Dendritic cell treated with granulocyte-macrophage colony-stimulating factor and Interleukin-4, amounts not matched to agents 40 ng/mL and 50 ng/mL, for 4 days (primary cell): ENCODE results near the gene PGBD1.

Experiments
- H3K27ac Mint-ChIP-seq: one replicate; pipeline ENCODE4 v1.8.0; 2022; ENCODE audit warnings: mild to moderate bottlenecking, mixed read lengths
- H3K27me3 Mint-ChIP-seq: one replicate; pipeline ENCODE4 v1.8.0; 2022; ENCODE audit warnings: mild to moderate bottlenecking, mixed read lengths
- H3K36me3 Mint-ChIP-seq: one replicate; pipeline ENCODE4 v1.8.0; 2022; ENCODE audit warnings: low read depth, mixed read lengths
- H3K4me1 Mint-ChIP-seq: one replicate; pipeline ENCODE4 v1.8.0; 2022; ENCODE audit warnings: low read depth, mixed read lengths
- H3K4me3 Mint-ChIP-seq: one replicate; pipeline ENCODE4 v1.8.0; 2022; ENCODE audit warnings: mild to moderate bottlenecking, moderate library complexity, mixed read lengths
- H3K9me3 Mint-ChIP-seq: one replicate; pipeline ENCODE4 v1.8.0; 2022; ENCODE audit warnings: mixed read lengths
- intact Hi-C: fragments of 100-400 bp; cut with micrococcal nuclease; formaldehyde crosslinking; loops from one replicate; pipeline ENCODE4 v1.15.0; 2022

PGBD1 gene

DNA sequence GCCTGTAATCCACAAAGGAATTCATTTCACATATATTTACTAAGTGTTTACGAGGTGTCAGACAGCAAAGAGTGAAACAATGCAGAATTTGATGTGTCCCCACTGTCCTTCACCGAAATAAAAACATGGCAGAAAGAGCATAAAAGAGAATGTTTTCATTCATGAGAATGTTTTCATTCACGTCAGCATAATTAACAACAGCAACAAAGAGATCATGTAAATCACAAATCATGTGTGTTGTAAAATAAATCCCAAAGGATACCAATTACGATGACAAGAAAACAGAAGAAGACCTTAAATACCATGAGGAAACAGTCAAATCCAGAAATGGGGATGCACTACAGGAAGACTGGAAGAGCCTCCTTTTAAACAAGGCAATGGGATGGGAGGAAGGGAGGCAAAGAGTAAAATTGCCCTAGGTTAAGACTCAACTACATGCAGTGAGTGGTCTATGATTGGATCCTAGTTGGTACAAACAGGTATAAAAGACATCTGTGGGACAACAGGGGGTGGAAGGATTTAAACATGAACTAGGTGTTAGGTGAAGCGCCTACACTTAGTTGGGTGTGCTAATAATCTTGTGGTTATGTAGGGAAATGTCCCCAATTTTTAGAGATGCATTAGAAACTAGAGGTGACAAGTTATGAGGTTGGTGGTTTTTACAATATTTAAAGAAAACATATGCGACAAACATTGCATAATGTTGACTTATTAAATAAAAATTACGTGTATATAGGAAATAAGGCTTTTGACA lies 53.1 kb downstream of the PGBD1 start:
- intact Hi-C loops = loop anchor here (1.0 to 5.0 kb wide), 3 partner anchors 16 to 198 kb away; partner anchors contain the start of gene ZSCAN26
- peaks cover 2% of the 10 kb centered on the region for H3K27me3 Mint-ChIP-seq
- peaks cover under 1% of the 10 kb centered on the region for H3K36me3 Mint-ChIP-seq
- peaks cover 17% of the 10 kb centered on the region for H3K9me3 Mint-ChIP-seq
- no peak overlapping the region for H3K4me3 Mint-ChIP-seq
- H3K27ac Mint-ChIP-seq = no peak overlapping the region
- H3K4me1 Mint-ChIP-seq = peaks cover 25% of the 10 kb centered on the region

DNA sequence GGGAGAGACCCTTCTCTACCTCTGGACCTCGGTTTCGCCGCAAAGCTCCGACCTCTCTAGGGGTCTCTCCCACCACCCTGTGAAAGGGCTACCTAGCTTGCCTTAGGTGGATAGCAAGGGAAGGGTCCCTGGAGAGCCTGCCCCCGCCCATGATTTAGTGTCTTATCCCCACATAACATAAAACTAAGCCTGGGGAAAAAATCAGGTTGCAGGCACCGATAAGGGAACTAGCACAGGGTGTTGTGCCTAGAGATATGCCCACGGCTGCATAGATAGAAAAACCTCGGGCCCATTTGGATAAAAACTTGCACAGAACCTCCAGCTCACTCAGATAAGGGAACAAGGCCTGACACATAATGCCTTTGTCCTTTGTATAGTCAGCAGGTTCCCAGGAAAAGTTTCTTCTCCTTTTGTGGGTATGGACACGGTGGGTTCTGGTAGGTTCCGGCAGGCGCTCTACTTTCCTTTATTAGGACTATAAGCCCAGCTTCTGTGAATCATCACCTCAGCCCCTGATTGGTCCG lies 53.7 kb downstream of the PGBD1 start:
- no peak overlapping the region for H3K27ac Mint-ChIP-seq
- H3K4me3 Mint-ChIP-seq = no peak overlapping the region
- H3K27me3 Mint-ChIP-seq = peaks cover 2% of the 10 kb centered on the region
- intact Hi-C loops = loop anchor here (1.0 to 5.0 kb wide), 3 partner anchors 16 to 199 kb away; partner anchors contain the start of gene ZSCAN26
- no peaks in the 10 kb centered on the region for H3K36me3 Mint-ChIP-seq
- H3K4me1 Mint-ChIP-seq = peaks cover 25% of the 10 kb centered on the region
- peaks cover 20% of the 10 kb centered on the region for H3K9me3 Mint-ChIP-seq

DNA sequence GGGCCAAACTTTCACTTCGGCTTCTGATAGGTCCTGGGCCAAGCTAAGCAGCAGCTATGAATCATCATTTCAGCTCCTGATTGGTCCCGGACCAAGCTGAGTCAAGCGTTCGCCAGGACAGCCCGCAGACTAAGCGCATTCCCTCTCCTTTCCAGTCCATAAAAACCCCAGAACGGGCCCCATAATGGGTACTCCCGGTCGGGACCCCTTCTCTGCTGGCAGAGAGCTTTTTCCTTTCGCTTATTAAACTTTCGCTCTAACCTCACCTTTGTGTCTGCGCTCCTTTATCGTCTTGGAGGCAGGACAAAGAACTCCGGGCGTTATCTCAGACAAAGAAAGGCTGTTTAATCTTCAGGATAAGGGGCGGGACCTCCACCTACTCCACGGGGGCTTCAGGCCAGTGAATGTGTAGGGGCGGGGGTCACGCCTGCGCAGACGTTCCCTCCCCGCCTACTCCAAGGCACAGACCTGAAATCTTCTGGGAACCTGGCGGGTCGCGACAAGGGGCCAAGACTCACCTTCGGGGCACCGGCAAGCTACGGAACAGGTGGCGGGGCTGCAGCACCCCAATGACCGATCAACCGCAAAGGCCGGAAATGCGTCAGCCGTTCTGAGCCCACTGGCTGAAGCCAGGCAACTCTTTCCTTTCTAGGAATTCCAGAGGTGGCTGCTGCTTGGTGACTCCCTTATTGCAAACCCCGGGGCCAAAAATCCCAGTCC lies 54.4 kb downstream of the PGBD1 start, which contains the start of gene ZSCAN31:
Gene ZSCAN31 (minus strand): TSS at position 585 of the 720 bp plus-strand sequence. CDS start 6,465 bp downstream, outside the sequence.
- no peaks in the 10 kb centered on the region for H3K36me3 Mint-ChIP-seq
- H3K4me1 Mint-ChIP-seq = peaks cover 25% of the 10 kb centered on the region
- H3K4me3 Mint-ChIP-seq = no peak within 1 kb of the TSS
- intact Hi-C loops = loop anchor here (1.0 to 5.0 kb wide), 4 partner anchors 15 to 255 kb away; partner anchors contain the start of genes ZNF165 and ZSCAN26
- H3K9me3 Mint-ChIP-seq = peaks cover 26% of the 10 kb centered on the region
- peaks cover 2% of the 10 kb centered on the region for H3K27me3 Mint-ChIP-seq
- H3K27ac Mint-ChIP-seq = no peak within 1 kb of the TSS

DNA sequence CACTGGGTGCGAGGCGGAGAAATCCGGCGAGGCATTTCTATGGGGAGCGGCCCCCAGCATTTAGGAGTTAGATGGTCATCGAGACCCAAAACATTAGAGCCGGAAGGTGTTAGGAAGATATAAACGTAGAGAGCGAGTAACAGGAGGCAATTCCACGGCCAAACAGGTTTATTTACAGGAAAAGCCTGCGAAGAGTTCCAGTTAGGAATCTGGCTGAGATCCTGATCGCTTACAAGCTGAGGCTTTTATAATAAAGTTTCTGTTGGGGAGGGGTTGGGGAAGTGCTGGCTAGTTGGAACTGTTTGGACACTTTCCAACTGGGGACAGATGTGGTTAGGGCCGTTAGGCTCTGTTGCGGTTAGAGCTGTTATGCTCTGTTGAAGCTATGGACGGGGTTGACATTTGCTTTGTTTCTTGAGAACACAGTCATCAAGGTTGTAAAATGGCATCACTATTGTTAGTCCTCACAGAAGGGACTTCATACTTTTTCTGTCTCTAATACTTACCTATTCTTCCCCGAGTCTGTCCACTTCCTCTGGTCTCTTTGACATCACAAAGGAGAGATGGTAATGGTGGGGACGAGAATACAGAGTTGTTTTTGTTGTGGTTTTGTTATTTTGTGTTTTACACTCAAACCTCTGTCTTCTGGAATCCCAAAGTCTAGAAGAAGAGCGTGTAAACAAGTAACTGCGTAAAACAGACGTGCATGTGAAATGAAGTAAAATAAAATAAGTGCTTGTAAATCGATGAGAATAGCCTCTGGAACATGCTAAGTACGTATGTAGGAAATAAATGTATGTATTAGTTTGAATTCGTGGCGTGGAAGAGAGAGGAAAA lies 55.1 kb downstream of the PGBD1 start:
- Mint-ChIP-seq H3K27ac (no peak overlapping the region), H3K4me3 (no peak overlapping the region), H3K27me3 (peaks cover 2% of the 10 kb centered on the region), H3K36me3 (no peaks in the 10 kb centered on the region), H3K4me1 (peaks cover 25% of the 10 kb centered on the region), H3K9me3 (peaks cover 34% of the 10 kb centered on the region)
- intact Hi-C loops = loop anchor here (1.0 to 5.0 kb wide), 2 partner anchors 69 to 256 kb away; partner anchors contain the start of genes ZNF165 and ZSCAN26

DNA sequence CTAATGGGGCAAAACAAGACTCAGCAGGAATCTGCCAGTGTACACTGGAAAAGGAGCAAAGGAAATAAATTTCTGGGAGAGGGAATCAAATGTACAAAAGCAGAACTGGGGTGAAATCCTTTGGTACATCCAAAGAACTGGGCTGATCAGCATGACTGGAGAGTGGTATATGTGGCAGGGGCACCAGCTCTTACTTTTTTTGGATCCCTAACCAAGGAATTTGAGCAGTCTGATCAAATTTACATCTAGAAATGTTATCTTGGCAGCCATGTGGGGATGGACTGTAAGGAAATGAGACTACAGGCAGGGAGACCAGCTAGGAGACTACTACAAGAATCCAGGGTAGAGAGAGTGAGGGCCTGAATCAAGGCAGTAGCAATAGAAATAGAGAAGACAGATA lies 55.7 kb downstream of the PGBD1 start:
- Mint-ChIP-seq H3K27ac (no peak overlapping the region), H3K27me3 (peaks cover 2% of the 10 kb centered on the region), H3K9me3 (peaks cover 35% of the 10 kb centered on the region), H3K36me3 (no peaks in the 10 kb centered on the region), H3K4me1 (peaks cover 25% of the 10 kb centered on the region), H3K4me3 (no peak overlapping the region)
- intact Hi-C loops = loop anchor here (5.0 kb wide), 1 partner anchor 70 kb away; the partner anchor contains the start of gene ZSCAN26

DNA sequence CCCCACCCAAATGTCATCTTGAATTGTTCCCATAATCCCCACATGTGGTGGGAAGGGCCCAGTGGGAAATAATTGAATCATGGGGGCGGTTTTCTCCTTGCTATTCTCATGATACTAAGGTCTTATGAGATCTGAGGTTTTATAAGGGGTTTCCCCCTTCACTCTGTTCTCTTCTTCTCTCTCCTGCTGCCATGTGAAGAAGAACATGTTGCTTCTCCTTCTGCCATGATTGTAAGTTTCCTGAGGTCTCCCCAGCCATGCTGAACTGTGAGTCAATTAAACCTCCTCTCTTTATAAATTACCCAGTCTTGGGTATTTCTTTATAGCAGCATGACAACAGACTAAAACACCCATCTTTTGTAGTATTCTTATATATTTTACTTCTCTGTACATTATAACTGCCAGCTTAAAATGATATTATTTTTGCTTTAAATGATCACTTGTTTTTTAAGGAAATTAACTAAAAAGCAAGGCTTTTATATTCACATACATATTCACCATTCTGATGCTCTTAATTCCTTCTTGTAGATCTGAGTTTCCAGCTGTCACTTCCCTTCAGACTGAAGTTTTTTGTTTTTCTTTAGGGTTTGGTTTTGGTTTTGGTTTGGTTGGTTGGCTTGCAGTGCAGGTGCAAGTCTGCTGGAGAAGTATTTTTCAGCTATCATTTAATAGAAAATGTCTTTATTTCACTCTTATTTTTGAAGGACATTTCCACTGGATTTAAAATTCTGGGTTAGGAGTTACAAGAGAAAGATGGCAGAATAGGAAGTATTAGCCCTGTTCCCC lies 59.1 kb downstream of the PGBD1 start:
- intact Hi-C loops = no loop called here
- no peaks in the 10 kb centered on the region for H3K36me3 Mint-ChIP-seq
- no peak overlapping the region for H3K4me3 Mint-ChIP-seq
- peaks cover 20% of the 10 kb centered on the region for H3K9me3 Mint-ChIP-seq
- H3K27ac Mint-ChIP-seq = no peak overlapping the region
- no peaks in the 10 kb centered on the region for H3K4me1 Mint-ChIP-seq
- H3K27me3 Mint-ChIP-seq = no peaks in the 10 kb centered on the region

DNA sequence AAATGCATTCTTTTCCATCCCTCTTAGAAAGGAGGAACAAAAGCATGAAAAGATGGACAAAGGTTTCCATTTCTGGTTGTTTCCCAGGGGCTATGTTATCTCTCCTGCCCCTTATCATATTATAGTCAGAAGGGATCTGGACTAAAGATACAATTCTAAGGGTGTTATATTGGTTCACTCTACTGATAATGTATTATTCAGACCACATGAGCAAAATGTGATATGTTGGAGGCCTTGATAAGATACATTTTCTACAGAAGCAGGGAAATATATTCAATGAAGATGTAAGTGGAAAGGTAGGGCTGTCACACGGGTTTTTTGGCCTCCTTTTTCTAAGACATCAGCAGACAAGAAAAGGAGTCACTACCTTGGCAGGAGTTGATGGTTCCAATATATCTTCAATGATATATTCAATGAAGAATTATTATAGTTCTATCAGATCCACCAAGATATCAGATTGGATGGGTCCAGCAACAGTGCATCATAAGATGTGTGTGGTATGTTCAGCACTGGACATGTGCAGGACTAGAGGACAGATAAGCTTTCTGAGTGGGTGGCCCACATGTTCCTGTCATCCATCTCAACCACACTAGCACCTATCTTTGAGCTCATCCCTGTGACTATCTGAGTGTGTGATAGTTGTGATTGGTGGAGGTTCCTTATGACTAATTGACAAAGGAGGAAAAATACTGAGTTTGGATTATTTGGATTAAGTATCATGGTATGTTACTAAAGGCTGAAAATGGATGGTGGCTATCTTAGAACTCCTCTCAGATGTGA lies 62.7 kb downstream of the PGBD1 start:
- H3K27ac Mint-ChIP-seq = no peak overlapping the region
- H3K27me3 Mint-ChIP-seq = peaks cover 3% of the 10 kb centered on the region
- H3K4me1 Mint-ChIP-seq = no peaks in the 10 kb centered on the region
- no peak overlapping the region for H3K4me3 Mint-ChIP-seq
- peaks cover 20% of the 10 kb centered on the region for H3K9me3 Mint-ChIP-seq
- no peaks in the 10 kb centered on the region for H3K36me3 Mint-ChIP-seq
- intact Hi-C loops = no loop called here

DNA sequence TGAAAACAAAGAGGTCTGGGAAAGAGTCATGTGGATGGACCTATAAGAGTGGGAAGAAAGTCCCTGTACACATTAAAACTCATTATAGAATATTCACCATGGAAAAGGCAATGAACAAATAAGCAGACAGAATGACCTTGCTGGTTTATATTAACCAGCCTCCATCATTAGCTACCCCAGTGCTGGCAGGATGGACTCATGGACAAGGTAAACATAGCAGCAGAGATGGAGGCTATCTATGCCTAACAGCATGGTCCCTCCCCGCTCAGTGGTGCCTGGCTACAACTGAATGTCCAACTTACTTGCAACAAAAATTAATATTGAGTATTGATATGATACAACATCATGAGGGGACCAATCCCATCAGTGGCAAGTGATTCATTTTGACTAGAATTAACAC lies 63.8 kb downstream of the PGBD1 start:
- Mint-ChIP-seq H3K4me3 (no peak overlapping the region), H3K27ac (no peak overlapping the region), H3K9me3 (peaks cover 15% of the 10 kb centered on the region), H3K27me3 (peaks cover 3% of the 10 kb centered on the region), H3K4me1 (peaks cover 7% of the 10 kb centered on the region), H3K36me3 (peaks cover 9% of the 10 kb centered on the region)
- intact Hi-C loops = loop anchor here (5.0 kb wide), 1 partner anchor 63 kb away; the partner anchor contains the start of gene PGBD1

DNA sequence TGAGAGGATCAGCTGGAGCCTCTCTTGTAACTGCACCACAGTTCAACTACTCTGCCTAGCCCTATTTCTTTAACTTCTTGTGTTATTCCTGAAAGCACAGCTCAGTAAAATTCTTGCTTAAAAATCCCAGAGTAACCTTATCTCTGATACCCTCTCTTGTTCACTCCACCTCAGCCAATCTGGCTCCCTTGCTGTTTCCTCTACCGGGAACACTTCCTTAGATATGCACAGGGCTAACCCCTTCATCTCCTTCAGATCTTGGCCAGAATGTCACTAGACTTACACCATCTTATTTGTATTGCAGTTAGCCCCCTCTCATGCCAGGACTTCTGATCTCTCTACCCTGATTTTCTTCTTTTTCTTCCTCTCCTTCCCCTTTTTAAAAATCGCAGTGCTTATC lies 65.7 kb downstream of the PGBD1 start:
- intact Hi-C loops = loop anchor here (5.0 kb wide), 1 partner anchor 65 kb away; the partner anchor contains the start of gene PGBD1
- H3K4me1 Mint-ChIP-seq = peaks cover 23% of the 10 kb centered on the region
- no peak overlapping the region for H3K27ac Mint-ChIP-seq
- H3K9me3 Mint-ChIP-seq = no peaks in the 10 kb centered on the region
- H3K4me3 Mint-ChIP-seq = no peak overlapping the region
- peaks cover 3% of the 10 kb centered on the region for H3K27me3 Mint-ChIP-seq
- peaks cover 10% of the 10 kb centered on the region for H3K36me3 Mint-ChIP-seq

DNA sequence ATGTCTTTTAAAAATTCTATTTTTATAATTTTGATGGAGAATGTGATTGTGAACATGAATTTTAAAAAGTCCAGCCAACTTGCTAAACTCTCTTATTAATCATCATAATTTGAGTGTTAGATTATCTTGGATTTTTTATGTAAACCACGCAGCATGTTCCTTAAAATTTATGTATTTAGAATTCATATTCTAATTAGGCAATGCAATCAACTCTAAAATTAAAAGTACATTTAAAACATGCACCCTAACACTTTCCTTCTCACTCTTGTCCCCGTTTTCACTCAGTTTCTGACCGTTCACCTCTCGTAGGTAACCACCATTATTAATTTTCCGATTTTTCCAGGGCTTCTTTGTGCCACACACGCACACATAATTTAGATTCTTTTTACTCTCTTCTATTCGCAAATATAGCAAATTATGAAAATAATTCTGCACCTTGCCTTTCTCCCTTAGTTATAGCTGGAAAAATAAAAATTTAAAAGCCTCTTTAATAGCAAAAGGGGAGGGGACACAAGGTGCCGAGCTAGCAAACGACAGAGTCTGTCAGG lies 68.0 kb downstream of the PGBD1 start:
- peak overlapping the region; percentile 100 for H3K4me3 Mint-ChIP-seq
- H3K36me3 Mint-ChIP-seq = peaks cover 15% of the 10 kb centered on the region
- H3K27me3 Mint-ChIP-seq = peaks cover 3% of the 10 kb centered on the region
- H3K9me3 Mint-ChIP-seq = no peaks in the 10 kb centered on the region
- peak overlapping the region; percentile 100 for H3K27ac Mint-ChIP-seq
- intact Hi-C loops = loop anchor here (5.0 kb wide), 1 partner anchor 67 kb away; the partner anchor contains the start of gene PGBD1
- peaks cover 44% of the 10 kb centered on the region for H3K4me1 Mint-ChIP-seq

DNA sequence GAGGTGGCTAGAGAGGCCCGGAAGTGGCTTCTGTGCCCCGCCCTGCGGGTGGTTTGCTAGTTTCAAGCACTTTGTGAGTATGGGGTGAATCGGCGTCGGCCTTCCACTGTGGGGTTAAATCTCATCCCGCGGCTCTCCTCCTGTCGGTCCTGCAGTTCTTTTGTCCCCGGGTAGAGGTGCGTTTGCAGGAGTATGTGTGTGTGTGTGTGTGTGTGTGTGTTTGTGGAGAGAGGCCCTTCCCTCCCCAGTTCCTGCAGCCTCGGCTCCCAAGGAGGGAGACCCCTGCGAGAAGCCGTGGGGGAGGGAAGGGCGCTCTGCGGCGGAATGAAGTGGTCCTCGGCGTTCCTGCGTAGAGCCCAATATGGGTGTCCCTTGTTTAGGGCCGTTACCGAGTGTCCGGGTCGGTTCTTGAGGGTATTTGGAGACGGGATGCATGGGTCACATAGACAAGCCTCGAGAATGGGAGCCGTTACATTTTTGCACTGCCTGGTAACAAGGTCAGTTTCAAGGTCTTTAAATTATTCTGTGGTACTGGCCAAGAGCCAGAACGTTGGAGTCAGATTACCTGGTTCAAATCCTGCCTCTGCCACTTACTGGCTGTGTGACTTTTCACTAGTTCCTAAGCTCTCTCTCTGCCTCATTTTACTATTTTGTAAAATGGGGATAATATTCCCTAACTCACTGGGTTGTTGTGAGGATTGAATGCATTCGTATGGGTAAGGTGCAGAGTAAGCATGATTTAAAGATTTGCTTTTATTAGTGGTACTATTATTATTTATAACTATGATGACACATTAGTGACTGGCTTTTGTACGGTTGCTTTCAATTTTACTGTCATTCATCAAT lies 68.7 kb downstream of the PGBD1 start, which contains the start of gene ZKSCAN3:
Gene ZKSCAN3 (plus strand): TSS at position 56 of the 846 bp plus-strand sequence. CDS start 9,640 bp downstream, outside the sequence.
- peaks cover 3% of the 10 kb centered on the region for H3K27me3 Mint-ChIP-seq
- peak within 1 kb of the TSS; percentile 100 for H3K27ac Mint-ChIP-seq
- H3K36me3 Mint-ChIP-seq = peaks cover 15% of the 10 kb centered on the region
- H3K9me3 Mint-ChIP-seq = no peaks in the 10 kb centered on the region
- H3K4me3 Mint-ChIP-seq = peak within 1 kb of the TSS; percentile 100
- intact Hi-C loops = loop anchor here (2.0 to 10.0 kb wide), 4 partner anchors 15 to 445 kb away; partner anchors contain the start of genes PGBD1 and ZKSCAN4
- peaks cover 49% of the 10 kb centered on the region for H3K4me1 Mint-ChIP-seq
